Kidney epithelial cell (primary cell): ENCODE results near the gene VPS18. TPM values are rescaled to one million over a fixed set of nuclear protein-coding genes. Genes with fewer than 3 reads are reported as not detected.

Experiments used
- DNase-seq: peaks from one replicate; pipeline ENCODE4 v3.0.0-alpha.2; 2010; ENCODE audit warnings: low read depth
- H3K27me3 ChIP-seq: 2 replicates; pipeline ENCODE4 v1.6.0; 2011; ENCODE audit warnings: low read length; ENCODE audit not compliant: control insufficient read depth, insufficient read depth
- H3K36me3 ChIP-seq: 2 replicates; pipeline ENCODE4 v1.5.1; 2011; ENCODE audit warnings: low read length; ENCODE audit not compliant: control insufficient read depth, insufficient read depth
- H3K4me3 ChIP-seq: 2 replicates; pipeline ENCODE4 v1.5.1; 2011; ENCODE audit warnings: low read depth, mild to moderate bottlenecking, control low read depth, low read length
- CTCF ChIP-seq: IDR thresholded peaks from 2 replicates; pipeline ENCODE4 v1.5.1; 2011; ENCODE audit warnings: mild to moderate bottlenecking, moderate library complexity, low read length, control low read depth, inconsistent platforms; ENCODE audit not compliant: insufficient read depth, poor library complexity, severe bottlenecking
- total RNA-seq: library from RNA; depleted of rRNA; stranded (reverse); fragments of >200 nt; gene quantifications from 2 replicates; pipeline ENCODE4 v1.2.3, GENCODE V29; 2015

The VPS18 gene
- total RNA-seq, 1 donor from 2014 or later, result 66.0 TPM

- no peak for DNase-seq
- H3K4me3 ChIP-seq, result no peak overlapping the region
- no peaks in the 10 kb centered on the region for H3K27me3 ChIP-seq
- TF ChIP-seq CTCF, result no peak
- H3K36me3 ChIP-seq, result peaks cover 13% of the 10 kb centered on the region
Measured at GRCh38 chr15:40901053-40901443, 6.8 kb downstream of the VPS18 start.

GRCh38 chr15:40902605-40903561 is 8.6 kb downstream of the VPS18 start:
- no peak for DNase-seq
- Histone ChIP-seq H3K27me3 (no peaks in the 10 kb centered on the region), H3K36me3 (peaks cover 13% of the 10 kb centered on the region)

GRCh38 chr15:40904552-40905201 is 10.4 kb downstream of the VPS18 start:
- Histone ChIP-seq H3K36me3 (peaks cover 13% of the 10 kb centered on the region), H3K27me3 (no peaks in the 10 kb centered on the region)
- no peak for TF ChIP-seq CTCF

More at GRCh38 chr15:40902605-40903561, 8.6 kb downstream of the VPS18 start:
- TF ChIP-seq CTCF, result no peak
- no peak overlapping the region for H3K4me3 ChIP-seq

GRCh38 chr15:40906091-40906990 is 12.1 kb downstream of the VPS18 start:
- H3K36me3 ChIP-seq, result peaks cover 13% of the 10 kb centered on the region

More at GRCh38 chr15:40904552-40905201, 10.4 kb downstream of the VPS18 start:
- DNase-seq, result no peak
- no peak overlapping the region for H3K4me3 ChIP-seq

More at GRCh38 chr15:40906091-40906990, 12.1 kb downstream of the VPS18 start:
- H3K27me3 ChIP-seq, result no peaks in the 10 kb centered on the region
- peak; percentile 77 for DNase-seq
- H3K4me3 ChIP-seq, result peak overlapping the region; percentile 17
- TF ChIP-seq CTCF, result peak; percentile 85
